ENCODE measurements around the gene PSME2.

Gene PSME2

GRCh38 chr14:24135834-24136683 is 10.4 kb downstream of the PSME2 start, which contains the start of gene PSME1:
PSME1 (plus strand) TSS chr14:24136194; CDS start chr14:24136263, 69 bp downstream.
- peak; percentile 97 for DNase-seq (ENCODE audit: low spot score)

- no peak for DNase-seq (ENCODE audit: low spot score)
These were observed 10.9 kb downstream of the PSME2 start for GRCh38 chr14:24135584-24135833.

- no peak for DNase-seq (ENCODE audit: low spot score)
These were observed 12.7 kb downstream of the PSME2 start for GRCh38 chr14:24133735-24134134.

- no peak for DNase-seq (ENCODE audit: low spot score)
These were observed 13.4 kb downstream of the PSME2 start for GRCh38 chr14:24132976-24133375.

GRCh38 chr14:24132061-24132685 is 14.2 kb downstream of the PSME2 start:
- DNase-seq (ENCODE audit: low spot score) = no peak

- no peak for DNase-seq (ENCODE audit: low spot score)
These were observed 14.9 kb downstream of the PSME2 start for GRCh38 chr14:24131549-24131966.

GRCh38 chr14:24130717-24131548 is 15.5 kb downstream of the PSME2 start:
- DNase-seq (ENCODE audit: low spot score) = no peak

- DNase-seq (ENCODE audit: low spot score) = no peak
These were observed 16.1 kb downstream of the PSME2 start, which contains the start of gene FITM1 for GRCh38 chr14:24130380-24130716. FITM1 (plus strand) TSS chr14:24130659; CDS start chr14:24131564, 905 bp downstream.

- no peak for DNase-seq (ENCODE audit: low spot score)
These were observed 16.9 kb downstream of the PSME2 start for GRCh38 chr14:24129410-24129998.

- no peak for DNase-seq (ENCODE audit: low spot score)
These were observed 18.7 kb downstream of the PSME2 start for GRCh38 chr14:24127673-24128072.

GRCh38 chr14:24126939-24127338 is 19.5 kb downstream of the PSME2 start:
- no peak for DNase-seq (ENCODE audit: low spot score)

- DNase-seq (ENCODE audit: low spot score) = no peak
These were observed 22.7 kb downstream of the PSME2 start for GRCh38 chr14:24123424-24124417.

- no peak for DNase-seq (ENCODE audit: low spot score)
These were observed 23.5 kb downstream of the PSME2 start for GRCh38 chr14:24122898-24123297.

- no peak for DNase-seq (ENCODE audit: low spot score)
These were observed 24.0 kb downstream of the PSME2 start for GRCh38 chr14:24122416-24122815.

GRCh38 chr14:24121210-24121609 is 25.2 kb downstream of the PSME2 start:
- no peak for DNase-seq (ENCODE audit: low spot score)

GRCh38 chr14:24119691-24120090 is 26.7 kb downstream of the PSME2 start:
- no peak for DNase-seq (ENCODE audit: low spot score)

- DNase-seq (ENCODE audit: low spot score) = no peak
These were observed 29.2 kb downstream of the PSME2 start for GRCh38 chr14:24117179-24117578.

GRCh38 chr14:24116128-24116814 is 30.1 kb downstream of the PSME2 start:
- DNase-seq (ENCODE audit: low spot score) = no peak

- no peak for DNase-seq (ENCODE audit: low spot score)
These were observed 30.8 kb downstream of the PSME2 start for GRCh38 chr14:24115422-24116127.

Measured in D341Med (cell line).